Common myeloid progenitor, CD34-positive (primary cell): ENCODE measurements around the gene PTPRK.

Experiments used
- CTCF ChIA-PET: fragments of 350-600 bp; sonication (Branson Sonifier 250); formaldehyde crosslinking; loops from one replicate; lab custom pipeline; 2021; ENCODE audit warnings: antibody characterized with exemption; lab: Charles Lee
- POLR2A ChIA-PET: fragments of 350-600 bp; sonication (Branson Sonifier 250); formaldehyde crosslinking; loops from one replicate; lab custom pipeline; 2021; ENCODE audit warnings: antibody characterized with exemption; lab: Charles Lee
- DNase-seq, 3 donors: peaks; one replicate each; pipeline versions ENCODE4 v3.0.0 to v3.0.0-alpha.2; 2013
- H3K27ac ChIP-seq, 2 experiments: 1 replicate in 1 of 2; 2 replicates in 1 of 2; pipeline ENCODE4 v1.7.0; 2013; ENCODE audit warnings: inconsistent platforms in 2 of 2, low read length in 2 of 2, mild to moderate bottlenecking in 2 of 2, low read depth in 1 of 2, moderate library complexity in 1 of 2; ENCODE audit not compliant: severe bottlenecking in 2 of 2, insufficient read depth in 1 of 2, poor library complexity in 1 of 2
- H3K27me3 ChIP-seq, 5 experiments: replicated peaks in 2 of 5; 1 replicate in 3 of 5; 2 replicates in 2 of 5; pipeline versions ENCODE4 v1.6.1 to v1.7.0; 2013; ENCODE audit warnings: low read length in 4 of 5, mild to moderate bottlenecking in 2 of 5, moderate library complexity in 2 of 5, inconsistent platforms in 1 of 5; ENCODE audit not compliant: insufficient read depth in 5 of 5, control insufficient read depth in 4 of 5
- H3K36me3 ChIP-seq, 4 experiments: 1 replicate in 2 of 4; 2 replicates in 2 of 4; pipeline versions ENCODE4 v1.6.1 to v1.7.0; 2013; ENCODE audit warnings: low read length in 3 of 4, control low read depth in 1 of 4, mild to moderate bottlenecking in 1 of 4; ENCODE audit not compliant: control insufficient read depth in 4 of 4, insufficient read depth in 4 of 4
- H3K4me1 ChIP-seq, 4 experiments: 1 replicate in 3 of 4; 2 replicates in 1 of 4; pipeline versions ENCODE4 v1.6.1 to v1.7.1; 2013; ENCODE audit warnings: low read length in 3 of 4, mild to moderate bottlenecking in 3 of 4, control low read depth in 1 of 4, inconsistent platforms in 1 of 4, moderate library complexity in 1 of 4; ENCODE audit not compliant: control insufficient read depth in 4 of 4, insufficient read depth in 4 of 4; ENCODE audit errors: control extremely low read depth in 1 of 4
- H3K4me3 ChIP-seq, 7 experiments: 1 replicate in 4 of 7; 2 replicates in 3 of 7; pipeline versions ENCODE4 v1.5.1 to v1.7.0; 2013; ENCODE audit warnings: mild to moderate bottlenecking in 7 of 7, low read length in 6 of 7, moderate library complexity in 6 of 7, inconsistent platforms in 2 of 7, low read depth in 2 of 7, control low read depth in 1 of 7; ENCODE audit not compliant: insufficient read depth in 4 of 7, control insufficient read depth in 1 of 7; ENCODE audit errors: extremely low read depth in 1 of 7
- H3K9me3 ChIP-seq, 5 experiments: 1 replicate in 4 of 5; 2 replicates in 1 of 5; pipeline versions ENCODE4 v1.6.1 to v1.7.1; 2013; ENCODE audit warnings: low read length in 4 of 5, mild to moderate bottlenecking in 2 of 5, inconsistent platforms in 1 of 5, low read depth in 1 of 5, moderate library complexity in 1 of 5; ENCODE audit not compliant: control insufficient read depth in 4 of 5, insufficient read depth in 2 of 5; ENCODE audit errors: control extremely low read depth in 1 of 5
- WGBS: methylation state at CpG from one replicate; pipeline ENCODE4 v1.1.5; 2013; ENCODE audit not compliant: insufficient coverage; 5-methylcytosine and 5-hydroxymethylcytosine counted together

PTPRK gene

GRCh38 chr6:128395596-128395995, 124.8 kb downstream of the PTPRK start:
- WGBS = no CpG with 5 or more reads among the region's 3 CpGs
- Histone ChIP-seq H3K4me1 (no peaks in the 10 kb centered on the region), H3K9me3 (no peaks in the 10 kb centered on the region), H3K27ac (no peak overlapping the region), H3K27me3 (no peaks in the 10 kb centered on the region), H3K4me3 (no peak overlapping the region), H3K36me3 (no peaks in the 10 kb centered on the region)
- ChIA-PET POLR2A (no interaction called here), CTCF (no interaction called here)
- DNase-seq = no peak

GRCh38 chr6:128395188-128395587, 125.2 kb downstream of the PTPRK start:
- ChIA-PET POLR2A (no interaction called here), CTCF (no interaction called here)
- 83% methylated on average over 2 of the region's 3 CpGs for WGBS

GRCh38 chr6:128394167-128394566, 126.2 kb downstream of the PTPRK start:
- H3K4me3 ChIP-seq = no peak overlapping the region
- DNase-seq = no peak
- ChIA-PET CTCF (no interaction called here), POLR2A (no interaction called here)
- no peaks in the 10 kb centered on the region for H3K4me1 ChIP-seq
- WGBS = no CpG with 5 or more reads among the region's 1 CpG
- H3K27me3 ChIP-seq = no peaks in the 10 kb centered on the region
- no peaks in the 10 kb centered on the region for H3K36me3 ChIP-seq
- no peak overlapping the region for H3K27ac ChIP-seq
- no peaks in the 10 kb centered on the region for H3K9me3 ChIP-seq

More at GRCh38 chr6:128395188-128395587, 125.2 kb downstream of the PTPRK start:
- no peaks in the 10 kb centered on the region for H3K4me1 ChIP-seq
- H3K27me3 ChIP-seq = no peaks in the 10 kb centered on the region
- DNase-seq = no peak
- no peak overlapping the region for H3K4me3 ChIP-seq
- no peaks in the 10 kb centered on the region for H3K36me3 ChIP-seq
- no peaks in the 10 kb centered on the region for H3K9me3 ChIP-seq
- no peak overlapping the region for H3K27ac ChIP-seq

- no peak for DNase-seq
- CTCF ChIA-PET = no interaction called here
- 100% methylated on average over 1 of the region's 4 CpGs for WGBS
Observed at GRCh38 chr6:128389820-128390534, 130.4 kb downstream of the PTPRK start.

GRCh38 chr6:128388380-128388779, 132.0 kb downstream of the PTPRK start:
- POLR2A ChIA-PET = no interaction called here
- CTCF ChIA-PET = no interaction called here

More at GRCh38 chr6:128389820-128390534, 130.4 kb downstream of the PTPRK start:
- Histone ChIP-seq H3K27ac (no peak overlapping the region), H3K9me3 (no peaks in the 10 kb centered on the region), H3K4me3 (no peak overlapping the region), H3K36me3 (no peaks in the 10 kb centered on the region), H3K27me3 (no peaks in the 10 kb centered on the region), H3K4me1 (no peaks in the 10 kb centered on the region)
- POLR2A ChIA-PET = no interaction called here

GRCh38 chr6:128380891-128381290, 139.5 kb downstream of the PTPRK start:
- ChIA-PET POLR2A (no interaction called here), CTCF (interaction anchor here (1.0 kb wide), 1 partner anchor 20 kb away, joined by 3 read pairs; no protein-coding TSS in a partner anchor)
- Histone ChIP-seq H3K9me3 (peaks cover 0 to 2% (median 0%) of the 10 kb centered on the region in 5 experiments), H3K27ac (no peak overlapping the region), H3K36me3 (no peaks in the 10 kb centered on the region), H3K4me3 (no peak overlapping the region), H3K4me1 (no peaks in the 10 kb centered on the region), H3K27me3 (no peaks in the 10 kb centered on the region)
- DNase-seq = no peak

More at GRCh38 chr6:128388380-128388779, 132.0 kb downstream of the PTPRK start:
- DNase-seq = no peak
- Histone ChIP-seq H3K27me3 (no peaks in the 10 kb centered on the region), H3K9me3 (no peaks in the 10 kb centered on the region), H3K4me3 (no peak overlapping the region), H3K36me3 (no peaks in the 10 kb centered on the region), H3K4me1 (no peaks in the 10 kb centered on the region), H3K27ac (no peak overlapping the region)
- WGBS = 0% methylated on average over 1 of the region's 1 CpG

GRCh38 chr6:128379577-128379976, 140.8 kb downstream of the PTPRK start:
- Histone ChIP-seq H3K4me3 (no peak overlapping the region), H3K27me3 (no peaks in the 10 kb centered on the region), H3K4me1 (no peaks in the 10 kb centered on the region), H3K9me3 (peaks cover 0 to 2% (median 0%) of the 10 kb centered on the region in 5 experiments), H3K36me3 (no peaks in the 10 kb centered on the region), H3K27ac (no peak overlapping the region)
- ChIA-PET CTCF (no interaction called here), POLR2A (no interaction called here)
- DNase-seq = no peak
